ENCODE data around the gene TLE6. TPM values are rescaled to one million over a fixed set of nuclear protein-coding genes. Genes with fewer than 3 reads are reported as not detected.

Gene TLE6
- total and polyA plus RNA-seq, 2 donors from 2014 or later: 3.7 to 5.2 TPM

DNA sequence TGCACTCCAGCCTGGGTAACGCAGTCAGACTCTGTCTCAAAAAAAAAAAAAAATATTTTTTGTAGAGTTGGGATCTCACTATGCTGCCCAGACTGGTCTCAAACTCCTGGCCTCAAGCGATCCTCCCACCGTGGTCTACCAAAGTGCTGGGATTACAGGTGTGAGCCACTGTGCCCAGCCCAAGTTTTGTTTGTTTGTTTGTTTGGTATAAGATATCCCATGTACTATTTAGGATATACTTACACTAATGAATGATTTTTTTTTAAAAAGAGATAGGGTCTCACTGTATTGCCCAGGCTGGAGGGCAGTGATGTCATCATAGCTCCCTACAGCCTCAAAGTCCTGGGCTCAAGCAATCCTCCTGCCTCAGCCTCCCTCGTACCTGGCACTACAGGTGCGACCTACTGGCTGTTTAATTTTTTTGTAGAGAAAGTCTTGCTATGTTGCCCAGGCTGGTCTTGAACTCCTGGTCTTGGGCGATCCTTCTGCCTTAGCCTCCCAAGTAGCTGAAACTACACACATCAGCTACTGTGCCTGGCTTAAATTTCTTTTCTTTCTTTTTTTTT is 24.0 kb downstream of the TLE6 start:
- DNase-seq (no peak), FAIRE-seq (no peak)
- Histone ChIP-seq H3K9me3 (ENCODE audit: control insufficient read depth in 2 of 3, insufficient read depth in 1 of 3, low read length in 3 of 3) (no peaks in the 10 kb centered on the region), H3K9ac (ENCODE audit: low read length in 3 of 3) (no peak overlapping the region), H3K36me3 (ENCODE audit: control insufficient read depth in 2 of 3, insufficient read depth in 3 of 3, low read length in 3 of 3) (peaks cover 0 to 8% (median 0%) of the 10 kb centered on the region in 3 donors), H3K27me3 (ENCODE audit: control insufficient read depth, insufficient read depth, low read length) (no peaks in the 10 kb centered on the region), H3K4me3 (ENCODE audit: low read length in 3 of 3) (no peak overlapping the region), H3K4me1 (ENCODE audit: control insufficient read depth in 2 of 3, insufficient read depth in 2 of 3, low read depth in 1 of 3, low read length in 3 of 3) (no peaks in the 10 kb centered on the region), H3K27ac (ENCODE audit: low read depth in 2 of 2, low read length in 2 of 2) (no peak overlapping the region)
- TF ChIP-seq, protein P1, sequence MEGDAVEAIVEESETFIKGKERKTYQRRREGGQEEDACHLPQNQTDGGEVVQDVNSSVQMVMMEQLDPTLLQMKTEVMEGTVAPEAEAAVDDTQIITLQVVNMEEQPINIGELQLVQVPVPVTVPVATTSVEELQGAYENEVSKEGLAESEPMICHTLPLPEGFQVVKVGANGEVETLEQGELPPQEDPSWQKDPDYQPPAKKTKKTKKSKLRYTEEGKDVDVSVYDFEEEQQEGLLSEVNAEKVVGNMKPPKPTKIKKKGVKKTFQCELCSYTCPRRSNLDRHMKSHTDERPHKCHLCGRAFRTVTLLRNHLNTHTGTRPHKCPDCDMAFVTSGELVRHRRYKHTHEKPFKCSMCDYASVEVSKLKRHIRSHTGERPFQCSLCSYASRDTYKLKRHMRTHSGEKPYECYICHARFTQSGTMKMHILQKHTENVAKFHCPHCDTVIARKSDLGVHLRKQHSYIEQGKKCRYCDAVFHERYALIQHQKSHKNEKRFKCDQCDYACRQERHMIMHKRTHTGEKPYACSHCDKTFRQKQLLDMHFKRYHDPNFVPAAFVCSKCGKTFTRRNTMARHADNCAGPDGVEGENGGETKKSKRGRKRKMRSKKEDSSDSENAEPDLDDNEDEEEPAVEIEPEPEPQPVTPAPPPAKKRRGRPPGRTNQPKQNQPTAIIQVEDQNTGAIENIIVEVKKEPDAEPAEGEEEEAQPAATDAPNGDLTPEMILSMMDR (IDR thresholded peaks at IDR 0.05; ENCODE audit: borderline replicate concordance, extremely low read depth, insufficient read depth): no peak
- intact Hi-C loops (cut with DNase I): no loop called here

DNA sequence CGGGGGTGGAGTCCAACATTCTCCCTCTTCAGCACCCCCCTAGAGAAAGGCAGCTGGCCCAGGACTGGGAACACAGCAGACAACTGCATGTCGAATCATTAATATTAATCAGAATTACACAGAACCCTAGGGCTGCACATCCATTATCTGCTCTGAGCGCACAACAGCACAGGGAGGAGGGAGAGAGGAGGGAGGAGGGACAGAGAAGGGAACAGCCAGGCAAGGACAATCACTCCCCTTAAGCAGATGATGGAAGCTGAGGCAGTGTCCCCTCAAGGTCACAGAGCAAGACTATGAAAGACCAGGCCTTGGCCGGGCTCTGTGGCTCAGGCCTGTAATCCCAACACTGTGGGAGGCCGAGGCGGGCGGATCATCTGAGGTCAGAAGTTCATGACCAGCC is 25.7 kb downstream of the TLE6 start:
- intact Hi-C loops (cut with DNase I): no loop called here
- no peaks in the 10 kb centered on the region for H3K4me1 ChIP-seq (ENCODE audit: control insufficient read depth in 2 of 3, insufficient read depth in 2 of 3, low read depth in 1 of 3, low read length in 3 of 3)
- TF ChIP-seq, protein P1 (IDR thresholded peaks at IDR 0.05; ENCODE audit: borderline replicate concordance, extremely low read depth, insufficient read depth): no peak
- peaks cover 0 to 4% (median 0%) of the 10 kb centered on the region in 3 donors for H3K36me3 ChIP-seq (ENCODE audit: control insufficient read depth in 2 of 3, insufficient read depth in 3 of 3, low read length in 3 of 3)
- no peak overlapping the region for H3K27ac ChIP-seq (ENCODE audit: low read depth in 2 of 2, low read length in 2 of 2)
- no peak overlapping the region for H3K9ac ChIP-seq (ENCODE audit: low read length in 3 of 3)
- FAIRE-seq (no peak), DNase-seq (no peak)
- H3K4me3 ChIP-seq (ENCODE audit: low read length in 3 of 3): no peak overlapping the region
- no peaks in the 10 kb centered on the region for H3K27me3 ChIP-seq (ENCODE audit: control insufficient read depth, insufficient read depth, low read length)
- no peaks in the 10 kb centered on the region for H3K9me3 ChIP-seq (ENCODE audit: control insufficient read depth in 2 of 3, insufficient read depth in 1 of 3, low read length in 3 of 3)

DNA sequence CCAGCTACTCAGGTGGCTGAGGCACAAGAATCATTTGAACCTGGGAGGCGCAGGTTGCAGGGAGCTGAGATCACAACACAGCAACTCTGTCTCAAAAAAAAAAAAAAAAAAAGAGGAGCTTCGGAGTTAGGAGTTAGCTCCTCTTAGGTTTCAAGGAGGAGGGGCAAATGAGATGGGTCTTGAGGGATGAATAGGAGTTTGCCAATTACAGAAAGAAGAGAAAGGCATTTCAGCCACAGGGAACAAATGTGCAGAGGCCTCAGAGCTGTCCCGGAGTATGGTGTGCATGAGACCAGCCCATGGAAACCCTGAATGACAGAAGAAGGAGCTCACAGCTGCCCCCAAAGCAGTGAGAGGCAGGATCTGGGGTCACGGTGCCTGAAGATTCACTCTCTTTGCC is 27.2 kb downstream of the TLE6 start:
- TF ChIP-seq, protein P1 (IDR thresholded peaks at IDR 0.05; ENCODE audit: borderline replicate concordance, extremely low read depth, insufficient read depth): no peak
- intact Hi-C loops (cut with DNase I): no loop called here
- DNase-seq (no peak), FAIRE-seq (no peak)
- Histone ChIP-seq H3K36me3 (ENCODE audit: control insufficient read depth in 2 of 3, insufficient read depth in 3 of 3, low read length in 3 of 3) (peaks cover 0 to 8% (median 0%) of the 10 kb centered on the region in 3 donors), H3K4me3 (ENCODE audit: low read length in 3 of 3) (no peak overlapping the region), H3K27me3 (ENCODE audit: control insufficient read depth, insufficient read depth, low read length) (no peaks in the 10 kb centered on the region), H3K27ac (ENCODE audit: low read depth in 2 of 2, low read length in 2 of 2) (no peak overlapping the region), H3K9me3 (ENCODE audit: control insufficient read depth in 2 of 3, insufficient read depth in 1 of 3, low read length in 3 of 3) (no peaks in the 10 kb centered on the region), H3K9ac (ENCODE audit: low read length in 3 of 3) (no peak overlapping the region), H3K4me1 (ENCODE audit: control insufficient read depth in 2 of 3, insufficient read depth in 2 of 3, low read depth in 1 of 3, low read length in 3 of 3) (no peaks in the 10 kb centered on the region)

DNA sequence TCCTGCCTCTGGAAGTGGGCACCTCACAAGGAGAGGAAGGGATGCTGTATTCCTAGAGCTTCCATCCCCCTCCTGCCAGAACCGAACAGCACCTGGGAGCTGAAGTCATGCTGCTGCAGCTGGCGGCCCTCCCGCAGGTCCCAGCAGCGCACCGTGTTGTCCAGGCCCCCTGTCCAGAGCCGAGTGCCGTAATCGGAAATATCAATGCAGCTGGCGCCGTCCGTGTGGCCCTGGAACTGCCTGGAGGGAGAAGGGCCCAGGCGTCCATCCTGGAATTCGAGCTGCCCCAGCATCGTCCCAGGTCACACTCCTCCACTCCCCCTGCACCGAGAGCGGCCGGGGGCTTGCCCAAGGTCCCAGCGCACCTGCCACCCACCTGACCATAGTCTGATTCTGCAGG is 28.0 kb downstream of the TLE6 start:
- Histone ChIP-seq H3K27ac (ENCODE audit: low read depth in 2 of 2, low read length in 2 of 2) (no peak overlapping the region), H3K4me3 (ENCODE audit: low read length in 3 of 3) (no peak overlapping the region), H3K4me1 (ENCODE audit: control insufficient read depth in 2 of 3, insufficient read depth in 2 of 3, low read depth in 1 of 3, low read length in 3 of 3) (no peaks in the 10 kb centered on the region), H3K36me3 (ENCODE audit: control insufficient read depth in 2 of 3, insufficient read depth in 3 of 3, low read length in 3 of 3) (peaks cover 0 to 8% (median under 1%) of the 10 kb centered on the region in 3 donors), H3K9ac (ENCODE audit: low read length in 3 of 3) (no peak overlapping the region), H3K9me3 (ENCODE audit: control insufficient read depth in 2 of 3, insufficient read depth in 1 of 3, low read length in 3 of 3) (no peaks in the 10 kb centered on the region), H3K27me3 (ENCODE audit: control insufficient read depth, insufficient read depth, low read length) (no peaks in the 10 kb centered on the region)
- FAIRE-seq (no peak), DNase-seq (no peak)
- TF ChIP-seq, protein P1 (IDR thresholded peaks at IDR 0.05; ENCODE audit: borderline replicate concordance, extremely low read depth, insufficient read depth): no peak
- intact Hi-C loops (cut with DNase I): no loop called here
